GM19035 (cell line): ENCODE data around the gene EIPR1.

Source experiments
- ATAC-seq: cut with Tn5 transposase; IDR thresholded peaks from one replicate; pipeline ENCODE4 v1.9.1; 2021; ENCODE audit not compliant: unreplicated experiment

The EIPR1 gene

GRCh38 chr2:3277748-3278520, 99.7 kb downstream of the EIPR1 start:
- ATAC-seq: no peak

GRCh38 chr2:3277050-3277747, 100.4 kb downstream of the EIPR1 start:
- no peak for ATAC-seq

DNA sequence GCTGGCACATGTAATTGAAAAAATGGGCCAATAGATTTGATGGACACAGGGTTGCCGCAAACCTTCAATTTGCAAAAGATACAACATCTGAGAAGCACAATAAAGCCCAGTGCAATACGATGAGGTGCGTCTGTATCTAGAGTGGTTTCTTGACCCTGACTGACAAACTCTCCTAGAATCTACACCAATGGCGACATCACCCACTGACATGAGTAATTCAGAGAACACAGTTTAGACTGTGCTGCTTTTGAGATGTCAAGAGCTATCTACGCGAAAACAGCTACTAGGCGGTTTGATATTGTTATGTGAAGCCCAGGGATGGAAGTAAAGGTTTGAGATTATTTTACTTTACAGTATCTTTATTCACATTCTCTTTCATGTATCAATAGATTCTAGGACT, 104.9 kb downstream of the EIPR1 start:
- no peak for ATAC-seq

DNA sequence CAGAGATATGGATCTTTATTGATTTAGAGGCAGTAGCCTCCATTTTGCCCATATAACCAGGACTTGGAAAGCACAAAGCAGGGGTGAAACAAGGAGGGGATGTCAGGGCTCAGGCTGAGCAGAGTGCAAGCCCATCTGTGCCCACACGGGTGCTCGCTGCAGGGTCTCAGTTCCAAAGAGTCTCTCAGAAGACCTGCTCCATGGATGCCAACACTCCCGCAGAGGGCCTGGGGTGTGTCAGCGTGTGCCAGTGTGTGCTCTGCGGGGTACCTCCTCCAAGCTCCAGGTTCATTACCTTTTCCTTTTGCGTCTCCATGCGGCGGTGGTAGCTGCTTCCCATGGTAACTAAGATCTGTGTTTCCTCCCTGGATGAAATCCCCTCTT, 107.5 kb downstream of the EIPR1 start:
- ATAC-seq: no peak

- no peak for ATAC-seq
Observed at GRCh38 chr2:3269425-3270094, 108.1 kb downstream of the EIPR1 start.

GRCh38 chr2:3268705-3269029, 109.0 kb downstream of the EIPR1 start:
- no peak for ATAC-seq

GRCh38 chr2:3267869-3268704, 109.5 kb downstream of the EIPR1 start:
- ATAC-seq: no peak

DNA sequence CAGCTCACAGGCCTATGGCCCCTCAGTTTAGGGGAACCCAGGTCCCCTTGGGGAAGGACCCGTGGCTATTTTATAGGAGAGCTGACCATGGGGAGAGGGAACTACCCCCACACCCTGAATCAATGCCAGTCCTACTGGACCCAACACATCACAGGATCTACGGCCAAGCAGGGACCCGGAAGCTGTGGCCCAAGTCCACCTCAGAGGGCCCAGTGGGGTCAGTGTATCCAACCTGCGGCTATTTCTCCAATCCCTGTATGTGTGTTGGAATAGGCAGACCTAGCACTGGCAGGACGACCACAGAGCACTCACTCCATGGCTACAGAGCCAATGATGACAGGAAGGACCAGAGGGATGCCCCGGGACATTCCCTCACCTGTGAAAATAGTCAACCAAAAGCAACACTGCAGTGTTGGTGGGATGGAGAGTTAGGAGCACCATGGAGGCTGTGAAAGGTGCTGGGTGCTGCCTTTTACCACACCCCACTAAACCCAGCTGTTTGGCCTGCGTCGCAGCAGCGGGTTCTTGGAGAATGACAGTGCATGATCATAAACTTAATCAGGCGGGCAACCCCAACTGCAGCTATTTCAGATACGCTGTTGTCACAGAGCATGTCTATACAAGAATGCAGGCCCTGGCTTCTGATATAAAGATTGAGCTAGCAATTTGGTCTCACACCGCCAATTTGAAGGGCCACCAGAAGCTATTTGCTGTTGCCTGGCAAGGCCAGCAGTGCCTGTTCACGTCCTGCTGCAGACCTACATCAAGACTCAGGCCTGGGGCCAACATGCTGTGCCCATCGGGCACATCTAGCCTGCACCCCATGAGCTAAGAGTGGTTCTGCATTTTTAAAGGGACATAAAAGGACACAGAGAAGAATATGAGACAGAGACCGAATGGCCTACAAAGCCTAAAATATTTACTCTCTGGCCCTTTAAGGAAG, 110.4 kb downstream of the EIPR1 start:
- no peak for ATAC-seq

GRCh38 chr2:3265981-3266924, 111.4 kb downstream of the EIPR1 start:
- ATAC-seq: no peak

DNA sequence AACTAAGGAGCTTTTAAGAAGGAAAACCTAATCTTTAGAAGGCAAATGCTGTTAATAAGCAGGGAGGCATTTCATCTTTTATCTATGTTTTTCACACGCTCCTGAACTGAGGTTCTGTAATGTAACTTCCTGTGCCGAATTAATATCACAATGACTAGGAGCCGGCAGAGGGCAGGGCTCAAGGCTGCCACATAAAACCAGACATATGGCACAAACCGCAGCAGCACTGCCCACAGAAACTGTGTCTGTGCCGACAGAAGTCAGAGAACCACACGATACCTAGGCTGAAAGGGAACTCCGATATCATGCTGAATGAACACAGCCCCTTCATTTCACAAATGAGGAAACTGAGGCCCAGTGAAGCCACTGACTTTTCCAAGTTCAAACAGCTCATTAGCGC, 112.1 kb downstream of the EIPR1 start:
- no peak for ATAC-seq

DNA sequence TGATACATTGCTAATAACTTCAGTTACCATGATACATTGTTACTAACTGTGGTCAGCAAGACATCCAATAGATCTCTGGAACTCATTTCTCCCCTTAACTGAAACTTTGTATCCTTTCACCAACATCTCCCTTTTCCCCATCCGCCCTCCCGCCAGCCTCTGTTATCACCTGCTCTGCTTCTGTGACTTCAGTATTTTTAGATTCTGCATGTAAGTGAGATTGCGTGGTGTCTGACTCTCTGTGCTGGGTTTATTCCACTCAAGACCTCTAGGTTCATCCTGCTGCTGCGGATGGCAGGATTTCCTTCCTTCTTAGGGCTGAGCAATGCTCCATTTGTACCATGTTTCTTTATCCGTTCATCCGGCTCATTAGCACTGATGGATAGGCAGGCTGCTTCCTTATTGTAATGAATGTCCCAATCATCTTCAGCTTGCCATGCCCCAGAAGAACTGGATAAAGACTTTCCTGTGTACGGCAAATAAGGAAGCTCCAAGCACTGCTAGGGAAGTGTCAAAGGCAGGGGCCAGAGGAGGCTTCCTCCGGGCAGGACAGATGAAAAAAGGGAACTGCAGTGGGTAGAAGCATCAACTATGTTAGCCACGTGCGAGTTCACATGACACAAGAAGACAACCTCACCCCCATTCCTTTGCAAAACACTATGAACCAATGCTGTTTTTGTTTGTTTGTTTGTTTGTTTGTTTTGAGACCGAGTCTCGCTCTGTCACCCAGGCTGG, 113.4 kb downstream of the EIPR1 start:
- no peak for ATAC-seq

DNA sequence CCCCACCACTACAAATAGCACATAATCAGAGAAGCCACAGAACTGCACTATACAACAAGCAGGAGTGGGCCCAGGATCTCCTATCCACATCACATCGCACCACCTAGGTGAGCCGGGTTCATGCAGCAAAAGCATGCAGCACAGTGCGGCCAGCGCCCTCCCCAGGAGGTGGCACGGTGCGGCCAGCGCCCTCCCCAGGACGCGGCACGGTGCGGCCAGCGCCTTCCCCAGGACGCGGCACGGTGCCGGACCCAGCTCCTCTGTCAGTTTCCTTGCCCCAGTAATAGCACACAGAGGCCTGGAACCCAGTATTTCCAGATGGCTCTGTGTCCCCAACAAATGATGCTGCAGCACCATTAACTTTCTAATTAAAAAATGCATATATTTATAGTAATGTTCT, 114.1 kb downstream of the EIPR1 start:
- no peak for ATAC-seq

GRCh38 chr2:3262437-3263388, 114.9 kb downstream of the EIPR1 start:
- no peak for ATAC-seq

GRCh38 chr2:3261511-3261910, 116.1 kb downstream of the EIPR1 start:
- ATAC-seq: no peak

DNA sequence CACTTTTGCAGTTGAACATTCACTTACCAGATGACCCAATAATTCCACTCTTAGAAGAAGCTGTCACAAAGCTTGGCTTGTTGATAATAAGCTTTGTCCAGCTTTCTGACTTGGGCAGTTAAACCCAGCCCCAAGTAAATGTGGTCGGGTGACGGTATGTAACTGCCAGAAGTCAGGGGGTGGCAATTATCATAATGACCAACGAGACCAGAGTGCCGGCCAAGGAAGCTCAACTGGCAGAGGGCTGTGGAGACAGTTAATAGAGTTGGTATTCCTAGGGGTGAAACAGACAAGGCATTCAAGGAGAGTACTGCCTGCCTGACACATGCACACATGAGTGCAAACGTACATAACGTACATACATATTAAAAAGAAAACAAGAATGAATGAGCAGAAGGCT, 116.7 kb downstream of the EIPR1 start:
- no peak for ATAC-seq

GRCh38 chr2:3257826-3258225, 119.8 kb downstream of the EIPR1 start:
- no peak for ATAC-seq

DNA sequence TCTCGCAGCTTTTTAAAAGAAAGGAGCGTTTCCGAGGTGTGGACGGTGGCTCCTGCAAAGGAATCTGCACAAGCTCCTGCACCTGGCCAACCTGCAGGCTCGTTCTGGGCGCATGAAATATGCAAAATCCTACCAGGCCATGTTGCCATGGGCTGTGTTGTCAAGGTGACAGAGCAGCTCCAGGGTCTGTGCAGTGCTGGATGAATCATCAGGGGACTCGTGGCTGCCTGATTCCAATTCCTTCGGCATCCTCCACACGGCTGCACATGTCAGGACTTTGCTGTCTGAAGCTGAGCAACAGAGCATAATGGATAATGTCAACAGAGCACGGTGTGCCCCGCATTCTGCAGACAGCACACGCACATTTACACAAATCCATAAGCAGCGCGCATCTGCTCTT, 120.5 kb downstream of the EIPR1 start:
- no peak for ATAC-seq
